ENCODE data around the gene RBSN. TPM values are rescaled to one million over a fixed set of nuclear protein-coding genes. Genes with fewer than 3 reads are reported as not detected.
"Not testable (repeated sequence)": the region's sequence is repeated elsewhere in the genome, so short reads cannot be mapped to it uniquely, and the experiment has no call there.

The RBSN gene
- total RNA-seq: 12.7 and 16.0 TPM in 2 replicates

DNA sequence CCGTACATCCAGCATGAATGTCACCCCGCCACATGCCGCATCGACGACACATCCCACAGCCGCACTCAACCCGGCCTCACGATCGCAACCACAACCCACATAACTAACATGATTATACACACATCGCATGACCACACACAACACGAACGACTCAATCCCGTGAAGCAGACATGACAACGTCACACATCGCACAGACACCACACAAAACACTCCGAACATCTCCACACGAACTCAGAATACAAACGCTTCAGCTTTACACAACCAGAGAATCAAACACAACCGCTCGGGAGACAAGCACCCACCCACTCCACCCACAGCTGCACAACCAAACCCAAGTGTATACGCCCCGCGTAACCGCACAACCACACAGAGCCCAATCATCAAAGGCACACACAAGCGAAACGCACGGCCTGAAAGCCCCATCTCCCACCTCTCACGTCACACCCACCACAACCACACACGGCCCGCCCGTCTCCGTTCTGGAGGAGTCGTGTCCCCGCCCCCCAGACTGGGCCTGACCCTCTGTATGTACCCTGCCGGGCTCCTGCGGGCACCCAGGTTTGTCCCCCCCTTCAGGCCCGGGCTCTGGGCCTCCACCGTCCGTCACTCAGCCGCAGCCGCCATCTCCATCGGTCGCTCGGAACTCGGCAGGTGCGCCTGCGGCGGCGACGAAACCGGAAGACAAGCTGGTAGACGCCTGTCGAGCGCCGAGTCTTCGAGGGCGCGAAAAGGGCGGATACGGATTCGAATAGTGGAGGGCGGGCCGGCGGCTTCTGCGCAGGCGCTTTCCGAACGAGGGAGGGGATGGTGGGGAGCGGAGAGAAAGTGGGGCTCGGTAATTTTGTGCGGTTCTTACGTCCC, at the start of gene RBSN:
Gene RBSN, minus strand, starts transcription at position 646 of the 861 bp plus-strand sequence. CDS start 3,028 bp downstream, outside the sequence.
- TF ChIP-seq, protein P1, sequence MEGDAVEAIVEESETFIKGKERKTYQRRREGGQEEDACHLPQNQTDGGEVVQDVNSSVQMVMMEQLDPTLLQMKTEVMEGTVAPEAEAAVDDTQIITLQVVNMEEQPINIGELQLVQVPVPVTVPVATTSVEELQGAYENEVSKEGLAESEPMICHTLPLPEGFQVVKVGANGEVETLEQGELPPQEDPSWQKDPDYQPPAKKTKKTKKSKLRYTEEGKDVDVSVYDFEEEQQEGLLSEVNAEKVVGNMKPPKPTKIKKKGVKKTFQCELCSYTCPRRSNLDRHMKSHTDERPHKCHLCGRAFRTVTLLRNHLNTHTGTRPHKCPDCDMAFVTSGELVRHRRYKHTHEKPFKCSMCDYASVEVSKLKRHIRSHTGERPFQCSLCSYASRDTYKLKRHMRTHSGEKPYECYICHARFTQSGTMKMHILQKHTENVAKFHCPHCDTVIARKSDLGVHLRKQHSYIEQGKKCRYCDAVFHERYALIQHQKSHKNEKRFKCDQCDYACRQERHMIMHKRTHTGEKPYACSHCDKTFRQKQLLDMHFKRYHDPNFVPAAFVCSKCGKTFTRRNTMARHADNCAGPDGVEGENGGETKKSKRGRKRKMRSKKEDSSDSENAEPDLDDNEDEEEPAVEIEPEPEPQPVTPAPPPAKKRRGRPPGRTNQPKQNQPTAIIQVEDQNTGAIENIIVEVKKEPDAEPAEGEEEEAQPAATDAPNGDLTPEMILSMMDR (conservative IDR thresholded peaks at IDR 0.05; ENCODE audit: low read depth, low read length): no peak
- H3K4me3 ChIP-seq (ENCODE audit: low read depth, low read length): peak within 1 kb of the TSS; percentile 84
- DNase-seq (ENCODE audit: low read depth): peak; percentile 42

DNA sequence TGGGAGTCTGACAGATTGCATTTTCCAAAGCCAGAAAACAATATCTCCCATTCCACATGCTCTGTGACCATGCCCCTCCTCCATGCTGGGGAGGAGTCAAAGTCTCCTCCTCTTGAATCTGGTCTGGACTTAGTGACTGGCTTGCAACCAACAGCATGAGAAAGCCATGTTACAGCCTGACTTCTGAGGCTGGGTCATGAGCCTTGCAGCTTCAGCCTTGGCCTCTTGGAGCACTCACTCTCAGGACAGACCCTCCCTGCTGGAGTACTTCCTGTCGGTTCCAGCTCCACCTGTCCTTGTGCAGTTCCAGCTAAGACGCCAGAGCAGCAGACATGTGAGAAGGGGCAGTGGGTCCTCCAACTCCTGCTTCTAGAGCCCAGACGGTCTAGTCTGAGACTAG, 49.7 kb upstream of the RBSN start:
- H3K4me3 ChIP-seq (ENCODE audit: low read depth, low read length): no peak overlapping the region
- TF ChIP-seq, protein P1 (conservative IDR thresholded peaks at IDR 0.05; ENCODE audit: low read depth, low read length): peak; percentile 17
- DNase-seq (ENCODE audit: low read depth): no peak

DNA sequence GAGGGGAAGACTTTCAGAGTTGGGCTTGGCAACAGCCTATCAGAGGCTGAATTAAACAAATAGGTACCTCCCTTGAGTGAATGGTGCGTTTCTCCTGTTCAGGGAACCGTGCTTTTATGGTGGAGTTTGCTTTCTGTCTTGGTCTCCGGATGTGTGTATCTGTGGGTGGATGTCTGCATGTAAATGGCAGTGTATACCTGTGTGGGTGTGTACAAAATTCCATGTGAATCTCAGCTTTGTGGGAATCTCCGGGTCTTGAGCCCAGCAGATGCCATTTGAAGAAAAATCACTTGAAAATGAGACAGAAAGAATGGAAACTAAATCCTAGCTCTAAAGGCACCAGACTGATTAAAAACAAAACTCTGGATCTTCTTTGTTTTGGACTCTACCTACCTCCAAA, 37.9 kb upstream of the RBSN start:
- not testable (repeated sequence) for DNase-seq (ENCODE audit: low read depth); H3K4me3 ChIP-seq (ENCODE audit: low read depth, low read length)

DNA sequence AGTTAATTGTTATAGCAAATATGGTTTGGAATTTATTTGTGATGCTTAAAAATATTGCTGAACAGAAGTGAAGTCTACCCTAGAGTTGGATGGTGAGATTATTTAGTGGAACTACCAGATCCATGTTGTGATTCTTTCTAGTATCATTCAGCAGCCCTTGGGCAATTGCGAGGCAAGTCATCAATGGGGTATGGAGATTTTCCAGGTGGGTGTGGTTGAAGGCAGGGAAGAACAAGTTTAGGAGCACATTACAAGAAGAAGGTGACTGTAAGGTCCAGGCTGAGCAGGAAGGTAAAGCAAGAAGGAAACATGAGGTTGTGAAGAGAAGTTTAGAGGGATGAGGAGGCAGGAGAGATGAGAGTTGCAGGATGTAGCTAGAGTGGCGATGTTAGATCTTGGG, 36.0 kb upstream of the RBSN start:
- not testable (repeated sequence) for H3K4me3 ChIP-seq (ENCODE audit: low read depth, low read length); DNase-seq (ENCODE audit: low read depth)

DNA sequence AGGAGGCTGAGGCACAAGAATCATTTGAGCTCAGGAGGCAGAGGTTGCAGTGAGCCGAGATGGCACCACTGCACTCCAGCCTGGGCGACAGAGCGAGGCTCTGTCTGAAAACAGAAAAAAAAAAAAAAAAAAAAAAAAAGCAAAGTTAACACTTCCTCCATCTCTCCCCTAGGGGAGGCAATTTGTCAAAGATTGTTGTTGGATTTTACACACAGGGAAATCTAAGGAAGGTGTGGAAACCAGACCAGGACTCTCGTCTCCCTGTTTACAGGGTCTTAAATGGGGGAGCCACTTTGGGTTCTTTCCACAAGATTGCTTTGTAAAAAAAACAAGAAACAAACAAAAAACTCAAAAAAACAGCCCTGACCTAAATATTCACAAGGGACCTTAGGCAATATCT, 29.5 kb upstream of the RBSN start:
- H3K4me3 ChIP-seq (ENCODE audit: low read depth, low read length): not testable (repeated sequence)

DNA sequence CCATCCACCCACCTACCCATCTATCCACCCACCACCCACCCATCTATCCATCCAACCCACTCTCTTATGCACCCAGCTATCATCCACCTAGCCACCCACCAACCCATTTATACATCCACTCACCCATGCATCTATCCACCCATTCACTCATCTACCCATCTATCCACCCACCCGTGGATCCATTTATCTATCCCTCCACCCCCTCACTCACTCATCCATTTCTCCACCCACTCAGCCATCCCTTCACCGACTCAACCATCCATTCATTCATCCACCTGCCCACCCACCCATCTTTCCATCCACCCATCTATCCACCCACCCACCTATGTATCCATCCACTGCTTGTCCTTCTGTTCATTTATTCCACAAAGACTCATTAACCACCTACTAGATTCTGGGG, 28.0 kb upstream of the RBSN start:
- DNase-seq (ENCODE audit: low read depth); H3K4me3 ChIP-seq (ENCODE audit: low read depth, low read length): not testable (repeated sequence)

More for the DNA sequence above, 29.5 kb upstream of the RBSN start:
- not testable (repeated sequence) for DNase-seq (ENCODE audit: low read depth)

DNA sequence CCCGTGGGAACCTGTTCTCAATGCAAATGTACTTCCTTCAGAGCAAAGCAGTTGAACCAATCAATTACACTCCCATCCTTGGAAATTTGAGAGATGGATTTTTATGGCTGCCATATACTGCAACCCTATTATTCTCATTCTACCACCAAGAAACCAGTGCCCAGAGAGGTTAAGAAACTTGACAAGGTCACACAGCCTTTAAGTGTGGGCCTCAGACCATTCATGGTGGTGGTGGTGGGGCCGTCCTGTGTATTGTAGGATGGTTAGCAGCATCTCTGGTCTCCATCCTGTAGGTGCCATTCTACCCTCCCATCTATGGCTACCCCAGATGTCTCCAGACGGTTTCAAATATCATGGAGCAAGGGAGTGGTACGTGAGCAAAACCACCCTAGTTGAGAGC, 23.4 kb upstream of the RBSN start:
- no peak overlapping the region for H3K4me3 ChIP-seq (ENCODE audit: low read depth, low read length)
- no peak for DNase-seq (ENCODE audit: low read depth)
- TF ChIP-seq, protein P1 (conservative IDR thresholded peaks at IDR 0.05; ENCODE audit: low read depth, low read length): no peak

DNA sequence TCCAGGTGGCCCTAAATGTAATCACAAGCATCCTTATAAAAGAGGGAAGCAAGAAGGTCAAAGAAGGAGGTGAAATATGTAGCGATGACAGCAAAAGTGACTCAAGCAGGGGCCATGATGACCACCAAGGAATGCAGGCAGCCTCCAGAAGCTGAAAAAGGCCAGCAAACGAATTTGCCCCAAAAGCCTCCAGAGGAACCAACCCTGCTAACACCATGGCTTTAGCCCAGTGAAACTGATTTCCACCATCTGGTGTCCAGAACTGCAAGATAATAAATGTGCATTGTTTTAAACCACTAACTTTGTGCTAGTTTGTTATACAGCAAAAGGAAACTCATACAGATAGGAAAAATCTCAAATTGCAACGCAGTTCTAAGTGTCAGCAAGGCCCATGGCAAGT, 23.0 kb upstream of the RBSN start:
- DNase-seq (ENCODE audit: low read depth): no peak
- no peak overlapping the region for H3K4me3 ChIP-seq (ENCODE audit: low read depth, low read length)
- TF ChIP-seq, protein P1 (conservative IDR thresholded peaks at IDR 0.05; ENCODE audit: low read depth, low read length): no peak

DNA sequence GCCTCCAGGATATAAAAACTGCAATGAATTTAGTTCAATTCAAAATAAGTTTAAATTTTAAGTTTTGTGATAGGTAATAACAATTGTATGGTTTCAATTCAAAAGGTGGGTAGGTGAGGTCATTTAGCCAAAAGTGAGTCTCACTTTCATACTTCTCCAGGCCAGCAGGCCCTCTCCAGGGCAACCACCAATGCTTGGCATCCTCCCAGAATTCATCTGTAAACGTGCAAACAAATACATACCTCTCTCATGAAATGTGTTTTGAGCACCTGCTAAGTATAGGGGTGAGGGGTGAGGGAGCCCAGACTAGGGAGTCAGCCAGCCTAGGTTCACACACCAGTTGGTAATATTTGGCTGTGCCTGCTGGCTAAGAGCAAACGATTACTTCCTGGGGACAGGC, 22.0 kb upstream of the RBSN start:
- TF ChIP-seq, protein P1 (conservative IDR thresholded peaks at IDR 0.05; ENCODE audit: low read depth, low read length): no peak
- DNase-seq (ENCODE audit: low read depth): no peak
- H3K4me3 ChIP-seq (ENCODE audit: low read depth, low read length): no peak overlapping the region
